GM21390 (cell line): Measurements from ENCODE around the gene BRD4.

Source experiments
- ATAC-seq: cut with Tn5 transposase; IDR thresholded peaks from one replicate; pipeline ENCODE4 v1.9.1; 2021; ENCODE audit not compliant: unreplicated experiment

Gene BRD4

DNA sequence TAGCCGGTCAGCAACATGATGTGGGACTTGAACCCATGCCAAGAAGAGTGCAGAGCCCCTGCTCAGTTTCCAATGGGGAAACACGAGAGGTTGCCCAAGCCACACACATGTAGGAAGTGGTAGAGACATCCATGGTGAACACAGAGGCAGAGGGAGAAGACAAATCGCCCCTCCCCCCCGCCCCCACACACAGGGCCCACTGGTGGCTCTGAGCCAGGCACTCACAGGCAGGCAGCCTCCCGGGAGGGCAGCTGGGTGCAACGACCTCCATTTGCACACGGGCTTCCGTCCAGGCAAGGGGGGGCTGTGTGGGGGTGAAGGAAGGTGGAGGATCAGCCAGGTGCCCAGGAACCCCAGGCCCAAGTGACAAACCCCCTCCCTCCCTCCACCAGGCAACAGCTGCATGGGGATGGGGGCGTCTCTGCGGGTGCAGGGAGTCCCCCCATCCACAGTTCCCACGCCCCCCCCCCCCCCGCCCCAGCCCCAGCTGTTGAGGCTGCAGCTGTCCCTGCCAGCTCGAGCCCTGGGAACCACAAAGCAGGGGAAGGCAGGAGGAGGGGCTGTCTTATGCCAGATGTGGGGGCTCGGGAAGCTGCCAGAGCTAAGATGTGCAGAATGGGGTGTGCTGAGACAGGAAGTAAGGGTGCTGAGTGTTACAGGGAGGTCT, 134.9 kb downstream of the BRD4 start:
- no peak for ATAC-seq

DNA sequence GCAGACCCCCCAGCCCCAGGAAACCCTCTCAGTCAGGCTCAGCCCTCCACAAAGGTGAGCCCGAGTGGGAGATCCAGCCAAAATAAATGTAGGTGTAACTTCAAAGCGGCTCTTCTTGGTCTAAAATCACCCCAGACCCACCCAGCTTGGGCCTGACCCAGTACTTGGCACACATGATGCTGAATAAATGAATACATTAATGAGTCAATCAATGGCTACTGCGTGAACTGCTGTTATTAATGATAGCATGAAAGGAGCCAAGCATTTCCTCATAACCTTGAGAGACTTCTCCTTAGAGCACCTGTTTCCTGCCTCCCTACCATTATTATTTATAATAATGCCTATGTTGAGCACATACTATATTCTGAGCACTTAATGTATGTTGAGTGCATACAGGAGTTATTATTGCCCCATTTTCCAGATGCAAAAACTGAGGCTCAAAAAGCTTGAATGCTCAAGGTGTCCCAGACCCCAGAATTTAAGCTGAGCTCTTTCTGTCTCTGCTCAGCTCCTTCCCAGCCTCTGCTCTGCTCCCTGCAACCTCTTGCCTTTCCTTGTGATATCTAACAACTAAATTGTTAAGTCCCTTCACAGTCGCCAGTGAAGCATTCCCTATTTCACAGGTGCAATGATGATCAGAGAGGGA, 135.9 kb downstream of the BRD4 start:
- ATAC-seq: no peak

DNA sequence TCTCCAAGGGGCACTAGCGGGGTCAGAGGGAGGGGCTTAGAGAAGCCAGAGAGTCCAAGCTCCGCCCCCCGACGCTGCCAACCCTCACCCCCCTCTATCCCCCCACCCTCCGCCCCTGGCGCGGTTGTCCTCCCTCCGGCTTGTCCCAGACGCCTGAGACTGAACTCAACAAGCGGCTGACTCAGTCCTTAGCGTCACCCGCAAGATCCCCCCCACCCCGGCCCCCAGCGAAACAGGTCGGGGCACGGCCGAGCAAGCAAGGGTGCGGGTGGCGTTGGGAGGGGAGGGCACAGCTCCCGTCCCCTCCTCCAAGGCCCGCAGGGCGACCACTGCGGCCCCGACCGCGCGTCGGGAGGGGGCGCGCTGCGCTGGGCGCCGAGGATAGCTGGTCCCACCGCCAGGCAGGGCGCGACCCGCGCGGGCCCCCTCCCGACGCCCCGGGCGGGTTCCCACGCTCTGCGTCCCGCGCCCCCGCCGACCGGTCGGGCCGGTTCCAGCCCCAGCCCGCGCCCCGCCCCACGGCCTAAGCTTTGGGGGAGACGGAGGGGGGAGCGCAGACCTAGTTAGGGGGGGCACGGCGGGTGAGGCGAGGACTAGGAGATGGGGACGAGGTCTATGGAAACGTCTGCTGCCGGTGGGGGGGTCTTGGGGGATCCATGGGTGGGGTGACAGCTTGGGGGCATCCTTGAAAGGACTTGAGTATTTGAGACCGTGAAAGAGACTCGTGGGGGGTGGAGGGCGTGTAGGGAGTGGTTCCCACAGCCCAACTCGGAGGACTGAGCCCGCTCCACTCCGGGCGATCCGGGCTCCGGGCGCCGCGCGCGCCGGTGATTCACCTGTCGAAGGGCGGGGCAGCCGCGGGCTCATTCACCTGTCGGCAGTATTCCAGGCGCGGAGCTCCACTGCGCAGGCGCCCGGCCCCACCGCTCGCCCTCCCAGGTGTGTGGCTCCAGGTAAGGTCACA, 136.7 kb downstream of the BRD4 start:
- ATAC-seq: no peak

DNA sequence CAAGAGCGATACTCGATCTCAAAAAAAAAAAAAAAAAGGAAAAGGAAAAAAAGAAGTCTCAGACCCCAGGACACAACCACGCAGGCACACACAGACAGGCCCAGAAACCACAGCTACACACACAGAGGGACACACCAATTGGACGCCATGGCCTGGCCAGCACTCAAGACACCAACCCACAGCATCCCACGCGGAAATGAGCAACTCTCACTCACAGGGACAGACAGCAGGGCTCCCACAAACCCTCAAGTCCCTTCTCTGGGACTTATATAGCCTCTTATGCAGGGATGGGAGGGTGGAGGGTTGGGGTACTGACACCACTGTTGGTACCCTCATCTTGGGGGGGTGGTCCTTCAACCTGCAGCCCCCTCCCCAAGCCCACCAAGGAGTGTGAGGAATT, 137.4 kb downstream of the BRD4 start:
- ATAC-seq: no peak

DNA sequence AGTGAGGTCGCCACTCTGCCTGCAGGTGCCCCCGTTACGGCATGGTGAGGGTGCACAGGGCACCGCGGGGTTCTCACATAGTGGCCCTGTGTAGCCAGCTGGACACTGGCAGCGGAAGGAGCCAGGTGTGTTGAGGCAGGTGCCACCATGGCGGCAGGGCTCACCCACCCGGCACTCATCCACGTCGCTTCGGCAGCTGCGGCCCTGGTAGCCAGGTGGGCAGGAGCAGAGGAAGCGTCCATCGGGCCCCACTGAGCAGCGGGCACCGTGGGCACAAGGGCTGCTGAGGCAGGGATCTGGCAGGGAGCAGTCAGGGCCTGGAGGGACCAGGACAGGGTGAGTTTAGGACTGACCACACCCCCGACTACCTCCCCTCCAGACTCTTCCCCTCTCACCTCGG, 140.4 kb downstream of the BRD4 start:
- ATAC-seq: no peak

DNA sequence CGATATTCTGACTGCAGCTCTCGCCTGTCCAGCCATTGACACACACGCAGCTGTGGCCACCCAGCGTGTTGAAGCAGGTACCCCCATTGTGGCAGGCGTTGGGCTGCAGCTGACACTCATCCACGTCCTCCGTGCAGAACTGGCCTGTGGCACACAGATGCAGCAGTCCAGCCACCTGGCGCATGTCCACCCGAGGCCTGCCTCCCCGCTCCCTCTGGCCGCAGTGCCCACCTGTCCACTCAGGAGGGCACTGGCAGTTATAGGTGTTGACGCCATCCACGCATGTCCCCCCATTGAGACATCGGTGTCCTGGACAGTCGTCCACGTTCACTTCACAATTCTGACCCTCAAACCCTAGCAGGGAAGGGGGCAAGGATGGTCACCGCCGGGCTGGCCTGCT, 140.8 kb downstream of the BRD4 start:
- ATAC-seq: no peak

DNA sequence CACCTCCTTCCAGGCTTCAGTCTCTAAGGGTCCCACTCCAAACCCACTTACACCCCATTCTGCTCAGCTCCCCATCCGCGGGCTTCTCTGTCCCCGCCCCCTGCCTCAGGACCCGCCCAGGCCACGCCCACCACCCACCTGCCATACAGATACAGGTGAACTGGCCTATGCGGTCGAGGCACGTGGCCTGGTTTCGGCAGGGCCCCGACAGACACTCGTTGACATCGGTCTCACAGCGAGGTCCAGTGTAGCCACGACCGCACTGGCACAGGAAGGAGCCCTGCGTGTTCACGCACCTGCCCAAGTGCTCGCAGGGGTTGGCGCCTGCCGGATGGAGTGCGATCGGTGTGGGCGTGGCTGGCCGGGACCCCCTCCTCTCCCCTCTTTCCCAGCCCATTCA, 143.5 kb downstream of the BRD4 start:
- ATAC-seq: no peak

DNA sequence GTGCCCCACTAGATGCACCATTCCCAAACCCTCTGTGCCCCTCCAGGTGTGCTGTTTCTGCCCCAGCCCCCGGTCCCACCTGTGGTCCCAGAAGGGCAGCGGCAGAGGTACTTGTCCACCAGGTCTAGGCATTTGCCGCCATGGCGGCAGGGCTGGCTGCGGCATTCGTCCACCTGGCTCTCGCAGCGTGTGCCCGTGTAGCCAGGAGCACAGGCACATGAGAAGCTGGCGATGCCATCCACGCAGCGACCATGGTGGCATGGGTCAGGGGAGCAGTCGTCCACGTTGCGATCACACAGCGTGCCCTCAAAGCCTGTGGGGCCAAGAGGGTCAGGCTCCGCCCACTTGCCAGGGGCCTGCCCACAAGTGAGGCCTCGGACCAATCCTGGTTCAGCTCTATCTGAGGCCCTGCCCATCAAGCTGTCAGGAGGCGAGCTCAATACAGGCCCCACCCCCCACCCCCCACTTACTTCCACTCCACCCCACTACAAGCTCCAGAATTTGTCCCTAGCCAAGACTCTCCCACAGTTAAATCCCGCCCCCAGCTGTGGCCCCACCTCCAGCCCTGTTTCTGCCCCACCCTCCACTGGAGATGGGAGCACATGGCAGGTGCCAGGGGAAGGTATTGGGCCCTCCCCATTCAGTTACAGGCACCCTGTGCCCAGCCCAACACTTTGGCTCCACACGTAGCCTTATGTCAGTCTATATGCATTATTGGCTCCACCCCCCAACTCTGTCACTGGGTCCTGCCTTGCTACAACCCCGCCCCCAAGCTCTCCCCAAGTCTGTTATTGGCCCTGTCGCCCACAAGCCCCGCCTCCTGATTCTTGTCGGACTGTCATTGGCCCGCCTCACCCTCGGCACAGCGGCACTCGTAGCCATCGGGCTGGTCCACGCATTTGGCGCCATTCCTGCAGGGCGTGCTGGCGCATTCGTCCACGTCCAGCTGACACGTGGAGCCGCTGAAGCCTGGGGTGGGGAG, 145.0 kb downstream of the BRD4 start:
- ATAC-seq: no peak
